ENCODE measurements around the gene FAP.

The FAP gene

DNA sequence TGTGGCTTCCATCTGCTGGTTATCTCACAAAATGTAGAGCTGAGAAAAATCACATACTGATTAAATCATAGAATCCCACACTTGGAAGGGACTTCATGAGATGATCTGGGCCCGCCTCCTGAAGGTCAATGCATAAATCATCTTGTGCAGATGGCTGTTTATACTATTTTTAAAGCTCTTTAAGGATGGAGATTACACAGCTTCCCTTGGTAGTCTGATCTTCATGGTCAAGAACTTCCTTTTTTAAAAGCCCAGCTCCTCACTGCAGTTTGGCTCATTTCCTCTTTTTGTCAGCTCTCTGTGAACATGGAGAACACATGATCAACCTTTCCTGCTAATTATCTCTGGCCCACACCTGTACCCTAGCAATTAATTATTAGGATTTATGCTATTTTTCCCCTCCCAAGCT, 117.1 kb downstream of the FAP start:
- DNase-seq (ENCODE audit: low read depth in 2 of 2) = no peak

DNA sequence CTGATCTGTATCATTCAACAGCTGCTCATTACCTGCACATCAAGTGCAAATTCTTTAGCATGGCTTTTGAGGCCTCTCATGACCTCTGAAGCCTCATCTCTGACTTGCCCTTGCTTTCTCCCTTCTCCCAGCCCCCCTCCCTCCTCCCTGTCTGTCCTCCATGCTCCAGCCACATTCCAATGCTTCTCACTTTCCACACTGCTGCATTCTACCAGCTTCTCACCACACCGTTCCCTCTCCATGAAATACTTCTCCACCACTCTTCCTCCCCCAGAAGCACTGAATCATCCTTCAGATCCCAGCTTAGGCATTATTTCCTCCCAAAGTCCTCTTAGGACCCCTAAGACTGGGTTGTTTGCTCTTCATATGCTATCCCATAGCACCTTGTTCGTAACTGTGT, 118.1 kb downstream of the FAP start:
- DNase-seq (ENCODE audit: low read depth in 2 of 2) = no peak

DNA sequence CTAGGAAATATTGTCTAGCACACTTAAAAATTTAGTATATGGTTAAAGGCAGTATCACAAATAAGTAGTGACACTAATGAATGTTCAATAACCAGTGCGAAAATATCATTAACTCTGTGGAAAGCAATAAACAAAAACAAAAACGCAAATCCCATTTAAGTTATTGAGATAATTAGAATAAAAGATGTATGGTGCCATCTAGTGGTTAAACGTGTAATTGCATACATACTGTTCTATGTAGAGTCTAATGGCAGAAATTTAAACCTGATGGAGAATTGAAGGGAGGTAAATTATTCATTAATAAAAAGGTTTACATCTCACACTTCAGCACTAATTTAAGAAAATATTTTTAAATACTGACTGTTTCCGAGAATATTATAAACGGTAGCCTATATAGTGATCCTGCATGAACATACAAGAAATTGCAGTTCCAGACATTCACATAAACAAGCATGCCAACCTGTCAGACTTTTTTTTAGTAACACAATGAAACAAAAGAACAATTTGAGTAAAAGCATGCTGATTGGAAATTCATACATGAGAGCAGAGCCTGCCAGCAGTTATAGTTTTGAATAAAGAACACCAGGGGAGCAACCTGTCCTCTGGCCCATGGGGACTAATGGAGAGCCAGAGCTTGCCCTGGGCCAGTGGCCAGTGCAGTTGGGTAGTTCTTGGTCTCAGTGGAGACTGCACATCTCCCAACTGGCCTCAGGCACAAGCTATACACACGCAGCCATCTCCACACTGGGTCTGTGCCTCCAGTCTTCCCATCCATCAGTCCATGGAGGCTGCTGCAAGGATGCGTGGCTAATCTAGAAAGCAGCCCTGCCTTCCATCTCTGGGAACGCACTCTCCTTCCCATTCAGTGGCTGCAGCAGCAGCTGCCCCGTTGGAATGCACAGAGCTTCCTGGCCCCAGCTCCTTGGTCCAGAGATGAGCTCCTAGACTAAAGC, 119.2 kb downstream of the FAP start:
- peak in 1 of 2 donors; percentile 18 for DNase-seq (ENCODE audit: low read depth in 2 of 2)

Data from activated CD4-positive, alpha-beta T cell treated with anti-CD3 and anti-CD28 coated beads for 24 hours (primary cell).